GM12874 (cell line): ENCODE results near the gene SNAPC5.

Source experiments
- TF ChIP-seq, protein P1 (sequence below): IDR thresholded peaks from 2 replicates; pipeline ENCODE4 v1.5.1; 2011; ENCODE audit warnings: low read depth, mild to moderate bottlenecking, control low read depth, low read length, moderate library complexity; ENCODE audit not compliant: insufficient read depth

The SNAPC5 gene

DNA sequence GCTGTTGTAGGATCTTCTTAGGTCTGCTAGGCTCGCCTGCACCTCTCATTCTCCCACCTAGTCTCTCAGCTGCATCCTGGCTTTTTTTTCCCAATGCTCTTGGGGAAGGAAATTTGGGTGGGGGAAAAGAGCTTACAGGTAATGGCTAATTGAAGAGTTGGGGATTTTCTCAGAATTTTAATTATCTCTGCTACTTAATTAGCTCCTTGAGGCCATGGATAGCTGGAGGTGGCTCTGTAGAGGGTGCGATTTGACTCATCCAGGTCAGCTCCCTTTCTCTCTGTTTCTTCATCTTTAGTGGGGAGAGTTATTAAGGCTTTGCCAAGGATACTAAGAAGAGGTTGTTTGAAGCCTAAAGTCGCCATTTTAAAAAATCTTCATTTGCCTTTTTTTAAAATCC, 22.6 kb downstream of the SNAPC5 start:
- TF ChIP-seq, protein P1, sequence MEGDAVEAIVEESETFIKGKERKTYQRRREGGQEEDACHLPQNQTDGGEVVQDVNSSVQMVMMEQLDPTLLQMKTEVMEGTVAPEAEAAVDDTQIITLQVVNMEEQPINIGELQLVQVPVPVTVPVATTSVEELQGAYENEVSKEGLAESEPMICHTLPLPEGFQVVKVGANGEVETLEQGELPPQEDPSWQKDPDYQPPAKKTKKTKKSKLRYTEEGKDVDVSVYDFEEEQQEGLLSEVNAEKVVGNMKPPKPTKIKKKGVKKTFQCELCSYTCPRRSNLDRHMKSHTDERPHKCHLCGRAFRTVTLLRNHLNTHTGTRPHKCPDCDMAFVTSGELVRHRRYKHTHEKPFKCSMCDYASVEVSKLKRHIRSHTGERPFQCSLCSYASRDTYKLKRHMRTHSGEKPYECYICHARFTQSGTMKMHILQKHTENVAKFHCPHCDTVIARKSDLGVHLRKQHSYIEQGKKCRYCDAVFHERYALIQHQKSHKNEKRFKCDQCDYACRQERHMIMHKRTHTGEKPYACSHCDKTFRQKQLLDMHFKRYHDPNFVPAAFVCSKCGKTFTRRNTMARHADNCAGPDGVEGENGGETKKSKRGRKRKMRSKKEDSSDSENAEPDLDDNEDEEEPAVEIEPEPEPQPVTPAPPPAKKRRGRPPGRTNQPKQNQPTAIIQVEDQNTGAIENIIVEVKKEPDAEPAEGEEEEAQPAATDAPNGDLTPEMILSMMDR = no peak

DNA sequence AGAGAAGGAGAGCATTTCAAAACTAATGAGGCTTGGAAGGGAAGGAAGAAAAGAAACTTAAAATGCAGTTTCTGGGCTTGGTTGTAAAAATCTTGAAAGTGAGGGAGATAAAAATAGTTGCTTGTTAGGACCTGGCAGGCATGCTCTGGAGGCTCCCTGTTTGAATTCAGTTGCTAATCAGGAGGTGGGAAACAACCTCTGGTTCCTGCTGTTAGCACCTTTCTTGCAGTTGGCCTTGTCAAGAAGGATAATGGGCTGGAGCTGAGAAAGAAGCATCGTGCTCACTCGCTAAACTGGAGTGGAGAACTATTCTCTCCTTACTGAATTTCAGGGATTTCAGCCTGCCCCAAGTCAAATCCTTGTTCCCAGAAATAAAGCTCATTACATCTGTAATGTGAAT, 23.4 kb downstream of the SNAPC5 start:
- TF ChIP-seq, protein P1 = no peak

DNA sequence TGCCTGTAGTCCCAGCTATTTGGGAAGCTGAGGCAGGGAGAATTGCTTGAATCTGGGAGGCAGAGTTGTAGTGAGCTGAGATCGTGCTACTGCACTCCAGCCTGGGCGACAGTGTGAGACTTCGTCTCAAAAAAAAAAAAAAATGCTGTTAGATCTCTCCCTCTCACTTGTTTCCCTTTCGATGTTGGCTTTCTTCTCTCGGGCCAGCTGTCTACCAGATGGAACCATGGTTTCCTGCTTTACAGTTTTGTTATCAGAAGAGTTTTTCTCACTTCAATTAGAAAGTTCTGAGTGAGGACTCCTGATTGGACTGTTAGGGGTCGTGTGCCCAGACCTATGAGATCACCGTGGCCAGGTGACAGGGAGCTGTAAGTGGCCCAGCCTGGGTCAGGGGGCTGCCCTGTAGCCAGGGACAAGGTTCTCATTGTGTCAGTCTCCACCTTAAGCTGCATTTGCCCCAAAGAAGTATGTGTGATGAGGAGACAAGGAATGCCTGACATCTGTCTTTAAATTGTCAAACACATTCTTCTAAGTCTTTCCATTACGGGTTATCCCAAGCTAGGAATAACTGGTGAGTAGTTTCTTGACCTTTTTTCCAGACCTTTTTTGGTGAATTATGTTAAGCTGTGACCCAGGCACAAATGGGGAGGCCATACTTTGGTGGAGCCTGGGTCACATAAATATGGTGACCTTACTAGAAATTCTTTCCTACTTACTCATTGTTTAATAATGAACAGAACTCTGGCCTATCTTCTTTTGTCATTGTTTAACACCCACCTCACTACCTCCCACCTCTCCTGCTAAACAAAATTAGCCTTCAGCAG, 25.2 kb downstream of the SNAPC5 start:
- TF ChIP-seq, protein P1 = no peak

DNA sequence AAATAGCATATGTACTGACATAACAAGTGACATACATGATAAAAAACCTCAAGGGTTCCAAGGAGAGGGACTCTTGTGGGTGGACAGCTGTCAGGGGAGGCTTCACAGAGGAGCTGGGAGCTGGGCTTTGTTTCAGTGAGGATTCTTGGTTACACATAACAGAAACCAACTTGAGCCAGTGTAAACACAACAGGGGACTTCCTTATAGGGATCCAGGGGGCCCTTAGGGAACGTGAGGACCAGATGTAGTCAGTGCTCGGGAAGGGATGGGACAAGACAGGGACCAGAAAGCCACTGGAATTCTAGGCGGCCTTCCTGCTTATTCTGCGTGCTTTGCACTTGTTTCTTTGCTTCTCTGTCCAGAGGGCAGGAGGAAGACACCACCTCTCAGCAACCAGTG, 34.9 kb downstream of the SNAPC5 start:
- TF ChIP-seq, protein P1 = no peak

DNA sequence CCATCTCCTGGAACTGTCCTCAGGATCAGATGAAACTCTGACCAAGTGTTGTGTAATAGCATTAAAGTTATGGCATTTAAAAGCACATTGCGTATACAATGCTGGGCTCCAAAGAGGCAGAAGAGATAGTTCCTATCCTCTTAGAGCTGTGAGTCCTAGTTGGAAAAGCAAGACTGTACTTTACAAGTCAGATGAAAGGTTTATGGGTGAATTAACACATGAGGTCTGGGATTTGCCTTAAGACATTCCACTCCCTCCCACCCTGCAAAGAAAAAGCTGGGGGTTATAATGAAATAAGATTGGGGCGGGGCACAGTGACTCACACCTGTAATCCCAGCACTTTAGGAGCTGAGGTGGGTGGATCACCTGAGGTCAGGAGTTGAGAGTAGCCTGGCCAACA, 35.6 kb downstream of the SNAPC5 start:
- TF ChIP-seq, protein P1 = no peak

DNA sequence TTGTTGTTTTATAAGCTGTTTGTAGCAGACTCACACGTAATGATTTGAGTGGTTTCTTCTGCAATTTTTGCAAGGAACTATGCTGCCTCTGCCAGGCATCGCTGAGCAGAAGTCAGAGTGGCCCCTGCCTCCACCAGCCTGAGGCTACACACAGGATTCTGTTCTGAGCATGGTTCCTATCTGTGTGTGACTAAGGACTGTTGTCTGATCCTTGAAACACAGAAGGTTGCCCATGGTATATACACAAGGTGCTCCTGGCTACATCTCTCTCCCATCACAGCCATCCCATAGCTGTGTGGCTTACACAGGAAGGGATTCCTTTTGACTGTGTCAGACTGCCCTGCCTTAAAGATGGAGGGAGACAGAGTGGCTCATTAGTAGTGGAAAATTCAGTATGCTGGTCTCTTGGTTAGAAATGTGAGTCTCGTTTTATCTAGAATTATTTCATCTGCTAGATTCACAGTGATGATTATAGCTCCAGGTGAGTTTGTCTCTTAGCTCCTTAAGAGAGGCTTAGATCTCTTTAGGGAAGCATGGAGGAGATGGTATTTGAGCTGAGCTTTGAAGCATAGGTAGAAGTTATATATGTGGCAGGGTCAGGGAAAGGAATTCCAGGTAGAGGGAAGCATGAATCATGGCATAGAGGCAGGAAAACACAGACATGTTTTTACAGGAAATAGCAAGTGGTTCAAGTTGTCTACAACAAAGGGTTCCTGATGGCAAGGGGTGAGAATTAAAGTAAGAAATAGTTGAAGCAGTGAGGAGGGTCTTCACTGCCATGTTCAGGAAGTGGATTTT, 37.5 kb downstream of the SNAPC5 start:
- TF ChIP-seq, protein P1 = no peak

DNA sequence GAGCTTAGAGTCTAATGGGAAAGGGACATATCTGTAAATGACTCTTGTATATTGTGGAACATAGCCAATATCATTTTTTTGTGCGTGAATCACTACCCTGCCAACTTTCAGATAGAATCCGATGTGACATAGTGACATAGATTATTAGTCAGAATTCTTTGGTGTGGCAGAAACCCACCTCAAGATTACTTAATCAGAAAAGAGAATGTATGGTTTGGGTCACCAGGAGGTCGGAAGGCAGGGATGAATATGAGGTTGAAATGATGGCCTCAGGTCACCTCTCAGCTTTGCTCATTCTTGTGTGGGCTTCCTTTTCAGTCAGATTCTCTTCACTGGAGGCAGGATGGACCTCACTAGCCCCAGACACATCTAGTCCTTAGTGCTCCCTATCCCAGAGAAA, 41.4 kb downstream of the SNAPC5 start:
- TF ChIP-seq, protein P1 = no peak
